GM19467 (cell line): ENCODE results near the gene RBMX.
"Not testable (repeated sequence)": the region's sequence is repeated elsewhere in the genome, so short reads cannot be mapped to it uniquely, and the experiment has no call there.

Experiments
- ATAC-seq: cut with Tn5 transposase; IDR thresholded peaks from one replicate; pipeline ENCODE4 v1.9.1; 2021; ENCODE audit warnings: mild to moderate bottlenecking, moderate library complexity; ENCODE audit not compliant: unreplicated experiment

RBMX gene

DNA sequence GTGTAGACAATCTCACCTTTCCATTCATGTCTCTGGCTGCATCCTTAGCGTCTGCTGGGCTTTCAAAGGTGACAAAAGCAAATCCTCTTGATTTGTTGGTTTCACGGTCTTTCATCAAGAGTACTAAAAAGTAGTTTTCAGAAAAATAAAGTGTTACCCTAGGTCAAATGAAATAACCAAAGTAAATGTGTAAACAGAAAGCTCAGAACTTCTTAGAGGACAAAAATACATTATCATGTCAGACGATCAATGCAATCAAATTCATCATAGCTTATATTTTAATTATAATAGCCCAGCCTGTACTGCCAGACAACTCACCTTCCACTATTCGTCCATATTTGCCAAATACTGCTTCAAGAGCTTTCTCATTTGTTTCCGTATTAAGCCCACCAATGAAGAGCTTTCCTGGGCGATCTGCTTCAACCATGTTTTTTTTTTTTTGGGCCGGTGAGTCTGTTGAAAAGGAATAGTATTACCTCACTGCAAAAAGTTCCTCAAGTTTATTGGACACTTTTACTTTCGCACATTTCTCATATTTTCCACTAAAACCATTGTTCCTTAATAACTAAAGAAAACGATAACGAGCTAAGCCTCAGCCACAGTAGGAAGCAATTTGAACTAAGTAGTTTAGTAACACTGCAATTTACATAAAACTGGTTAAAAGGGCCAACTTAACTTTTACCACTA lies 1.4 kb downstream of the RBMX start:
- ATAC-seq = no peak

DNA sequence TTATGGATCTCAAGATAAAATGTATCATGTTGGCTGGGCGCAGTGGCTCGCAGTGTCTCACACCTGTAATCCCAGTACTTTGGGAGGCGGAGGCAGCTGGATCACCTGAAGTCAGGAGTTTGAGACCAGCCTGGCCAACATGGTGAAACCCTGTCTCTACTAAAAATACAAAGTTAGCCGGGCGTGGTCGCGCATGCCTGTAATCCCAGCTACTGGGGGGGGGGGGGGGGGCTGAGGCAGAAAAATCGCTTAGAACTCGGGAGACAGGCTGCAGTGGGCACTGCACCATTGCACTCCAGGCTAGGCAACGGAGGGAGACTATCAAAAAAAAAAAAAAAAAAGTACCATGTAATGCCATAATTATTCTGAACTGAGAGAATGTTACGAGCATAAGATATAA lies 2.1 kb downstream of the RBMX start:
- ATAC-seq = no peak

DNA sequence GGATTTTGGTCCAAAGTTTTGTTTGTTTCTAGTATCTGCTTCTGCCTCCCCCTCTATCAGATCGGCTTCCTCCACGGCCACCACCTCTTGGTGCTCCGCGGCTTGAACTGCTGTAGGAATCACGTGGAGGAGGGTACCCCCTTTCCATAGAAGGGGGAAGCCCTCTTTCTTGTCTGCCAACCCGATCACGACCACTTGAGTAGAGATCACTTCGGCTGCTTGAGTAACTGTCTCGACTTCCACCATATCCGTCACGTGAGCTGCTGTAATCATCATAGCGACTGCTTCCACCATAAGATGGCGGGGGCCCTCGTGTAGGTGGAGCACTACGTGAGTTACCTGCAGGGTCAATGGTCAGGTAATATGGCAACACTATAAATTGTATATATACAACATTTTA lies 6.4 kb downstream of the RBMX start:
- ATAC-seq = not testable (repeated sequence)

DNA sequence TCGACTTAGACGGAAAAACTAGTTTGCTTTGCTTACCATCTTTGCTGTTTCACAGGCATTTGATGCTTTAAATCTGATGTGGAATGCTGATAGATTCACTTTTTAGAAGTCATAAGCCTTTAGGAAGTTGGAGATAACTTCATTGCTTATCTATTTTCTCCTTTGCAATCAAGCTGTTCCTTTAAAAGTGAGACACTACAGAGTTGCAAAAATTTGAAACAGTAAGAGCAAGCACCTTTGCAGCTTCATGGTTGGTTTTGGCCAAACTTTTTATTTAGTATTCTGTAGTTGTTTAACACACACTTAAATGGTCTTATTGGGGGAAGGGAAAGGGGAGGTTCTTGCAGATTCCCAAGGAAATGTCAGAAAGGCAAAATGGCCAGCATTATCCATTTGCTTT lies 7.3 kb downstream of the RBMX start:
- ATAC-seq = not testable (repeated sequence)

GRCh38 chrX:136872091-136872700 lies 8.3 kb downstream of the RBMX start:
- no peak for ATAC-seq

- ATAC-seq = no peak
Observed at GRCh38 chrX:136870064-136870463, 10.5 kb downstream of the RBMX start.

- ATAC-seq = no peak
Observed at GRCh38 chrX:136868283-136869055, 12.1 kb downstream of the RBMX start.

GRCh38 chrX:136867518-136867917 lies 13.0 kb downstream of the RBMX start:
- no peak for ATAC-seq

DNA sequence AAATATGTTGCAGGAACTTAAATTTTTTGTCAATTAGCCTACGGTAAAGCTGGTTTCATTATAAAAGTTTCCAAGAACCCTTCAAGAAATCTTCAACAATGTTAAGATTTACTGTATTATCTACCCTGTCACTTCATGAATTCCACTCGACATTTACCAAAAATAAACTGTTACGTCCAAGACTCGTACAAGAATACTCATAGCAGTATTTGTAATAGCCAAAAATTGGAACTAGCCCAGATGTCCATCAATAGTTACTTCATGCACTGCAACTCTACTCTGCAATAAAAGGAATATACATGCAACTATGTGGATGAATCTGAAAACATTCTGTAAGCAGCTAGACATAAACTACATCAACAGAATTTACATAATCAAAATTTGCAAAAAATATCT lies 13.4 kb downstream of the RBMX start:
- ATAC-seq = no peak

- no peak for ATAC-seq
Observed at GRCh38 chrX:136866337-136867095, 14.0 kb downstream of the RBMX start.

- ATAC-seq = no peak
Observed at GRCh38 chrX:136865270-136866158, 15.0 kb downstream of the RBMX start.

GRCh38 chrX:136863826-136864225 lies 16.7 kb downstream of the RBMX start:
- no peak for ATAC-seq

DNA sequence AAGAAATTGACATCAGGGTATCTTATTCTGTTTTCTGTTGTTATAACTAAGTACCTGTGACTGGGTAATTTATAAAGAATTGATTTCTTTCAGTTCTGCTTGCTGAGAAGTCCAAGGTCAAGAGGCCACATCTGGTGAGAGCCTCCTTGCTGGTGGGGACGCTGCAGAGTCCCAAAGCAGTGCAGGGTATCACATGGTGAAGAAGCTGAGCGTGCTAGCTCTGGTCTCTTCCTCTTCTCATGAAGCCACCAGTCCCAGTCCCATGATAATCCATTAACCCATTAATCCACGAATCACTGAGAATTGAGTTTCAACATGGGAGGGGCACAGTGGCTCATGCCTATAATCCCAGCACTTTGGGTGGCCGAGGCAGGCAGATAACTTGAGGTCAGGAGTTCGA lies 18.0 kb downstream of the RBMX start:
- ATAC-seq = no peak

GRCh38 chrX:136861877-136862276 lies 18.6 kb downstream of the RBMX start:
- no peak for ATAC-seq

DNA sequence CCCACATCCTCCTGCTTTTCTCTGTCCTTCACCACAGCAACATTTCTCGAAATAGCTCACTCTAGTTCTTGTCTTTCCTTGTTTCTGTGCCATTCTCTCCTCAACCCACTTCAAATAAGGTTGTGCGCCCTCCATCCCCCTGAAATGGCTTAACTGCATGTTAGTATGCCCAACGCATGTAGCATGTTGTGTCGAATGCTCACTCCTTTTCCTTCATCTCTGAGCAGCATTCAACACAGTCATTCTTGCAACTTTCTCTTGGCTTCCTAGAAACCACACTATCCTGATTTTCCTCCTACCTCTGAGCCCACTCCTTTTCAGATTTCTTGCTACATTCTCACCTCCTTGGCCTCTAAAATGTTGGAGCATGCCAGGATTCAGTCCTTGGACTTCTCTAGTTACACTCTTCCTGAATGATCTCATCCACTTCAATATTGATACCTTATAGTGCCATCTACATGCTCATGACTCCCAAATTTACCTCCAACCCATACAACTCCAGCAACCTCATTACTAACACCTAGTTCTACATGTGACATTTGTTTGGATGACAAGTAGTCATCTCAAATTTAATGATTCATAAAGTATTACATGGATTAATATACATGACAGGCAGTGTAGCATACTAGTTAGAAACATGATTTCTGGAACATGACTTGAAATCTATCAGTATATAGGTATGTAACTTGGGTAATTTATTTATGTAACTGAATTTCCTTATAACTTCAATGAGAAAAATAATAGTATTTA lies 22.3 kb downstream of the RBMX start:
- no peak for ATAC-seq

GRCh38 chrX:136856551-136856950 lies 24.0 kb downstream of the RBMX start:
- ATAC-seq = peak; percentile 62

DNA sequence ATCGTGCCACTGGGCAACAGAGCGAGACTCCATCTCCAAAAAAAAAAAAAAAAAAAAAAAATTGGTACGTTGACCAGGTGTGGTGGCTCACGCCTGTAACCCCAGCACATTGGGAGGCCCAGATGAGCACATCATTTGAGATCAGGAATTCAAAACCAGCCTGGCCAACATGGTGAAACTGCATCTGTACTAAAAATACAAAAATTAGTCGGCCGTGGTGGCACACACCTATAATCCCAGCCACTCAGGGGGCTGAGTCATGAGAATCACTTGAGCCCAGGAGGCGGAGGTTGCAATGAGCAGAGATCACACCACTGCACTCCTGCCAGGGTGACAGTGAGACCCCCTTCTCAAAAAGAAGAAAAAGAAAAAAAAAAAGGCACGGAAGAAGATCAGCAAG lies 24.5 kb downstream of the RBMX start:
- ATAC-seq = no peak

DNA sequence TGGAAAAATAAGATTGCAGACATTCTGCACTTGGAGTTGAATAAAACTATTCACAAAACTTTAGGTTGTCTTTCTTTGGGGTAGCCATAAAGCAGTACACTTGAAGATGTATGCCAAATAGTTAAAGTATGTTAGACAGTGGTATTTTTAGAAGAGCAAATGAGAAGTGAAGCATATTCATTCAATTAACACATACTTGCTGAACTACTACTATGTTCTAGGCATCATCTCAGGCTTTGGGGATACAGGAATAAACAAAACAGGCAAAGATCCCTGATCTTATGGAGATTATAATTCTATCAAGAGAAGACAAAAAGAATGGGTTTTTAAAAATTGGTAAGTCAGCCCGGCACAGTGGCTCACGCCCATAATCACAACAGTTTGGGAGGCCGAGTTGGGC lies 29.0 kb downstream of the RBMX start:
- no peak for ATAC-seq

DNA sequence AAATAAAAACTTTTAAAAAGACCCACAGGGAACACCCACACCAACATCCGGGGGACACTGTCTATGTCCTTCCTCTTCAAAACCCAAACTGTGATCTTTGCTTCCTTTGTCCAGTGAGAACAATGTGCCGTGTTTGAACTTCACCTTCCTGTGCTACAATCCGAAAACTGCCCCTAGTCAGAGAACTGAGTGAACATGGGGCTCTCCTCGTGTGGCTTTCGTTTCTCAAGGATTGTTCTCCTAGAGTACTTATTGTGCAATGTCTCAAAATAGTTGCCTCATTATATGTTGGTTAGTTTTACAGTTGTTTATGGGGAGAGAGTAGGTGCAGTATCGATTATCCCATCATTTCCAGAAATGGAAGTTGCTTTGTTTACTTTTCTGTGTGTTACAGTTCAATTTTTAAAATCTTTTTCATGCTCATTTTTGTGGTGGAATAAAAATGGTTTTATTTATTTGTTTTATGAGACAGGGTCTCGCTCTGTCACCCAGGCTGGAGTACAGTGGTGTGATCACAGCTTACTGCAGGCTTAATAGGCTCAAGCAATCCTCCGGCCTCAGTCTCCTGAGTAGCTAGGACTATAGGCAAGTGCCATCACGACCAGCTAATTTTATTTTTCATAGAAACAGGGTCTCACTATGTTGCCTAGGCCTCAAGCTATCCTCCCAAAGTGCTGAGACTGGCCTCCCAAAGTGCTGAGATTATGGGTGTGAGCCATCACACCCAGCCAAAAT lies 29.9 kb downstream of the RBMX start:
- ATAC-seq = no peak
